ENCODE data around the gene DTNB. TPM values are rescaled to one million over a fixed set of nuclear protein-coding genes. Genes with fewer than 3 reads are reported as not detected.

DTNB gene
- total and polyA plus RNA-seq, 10 of the 15 experiments (the other 5 are each of a cell fraction or from before 2014, with no cell fraction given), result 4.5 to 30.6 (median 11.9) TPM

DNA sequence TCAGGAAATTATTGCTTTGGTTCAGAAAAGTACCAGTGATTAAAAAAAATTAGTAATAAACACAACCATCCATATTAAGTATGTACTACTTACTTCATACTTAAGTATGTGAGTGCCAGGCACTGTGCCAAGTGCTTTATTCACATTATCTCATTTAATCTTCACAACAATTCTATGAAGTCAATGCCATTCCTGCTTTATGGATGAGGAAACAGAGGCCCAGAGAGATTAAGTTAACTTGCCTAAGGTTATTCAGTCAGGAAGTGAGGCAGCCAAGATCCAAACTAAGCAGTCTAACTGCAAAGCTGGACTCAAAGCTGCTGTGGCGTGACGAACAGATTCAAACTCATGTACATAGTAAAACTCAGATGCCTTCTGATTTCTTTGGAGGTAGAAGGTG lies 22.3 kb downstream of the DTNB start (continued):
- TF ChIP-seq, protein P1, sequence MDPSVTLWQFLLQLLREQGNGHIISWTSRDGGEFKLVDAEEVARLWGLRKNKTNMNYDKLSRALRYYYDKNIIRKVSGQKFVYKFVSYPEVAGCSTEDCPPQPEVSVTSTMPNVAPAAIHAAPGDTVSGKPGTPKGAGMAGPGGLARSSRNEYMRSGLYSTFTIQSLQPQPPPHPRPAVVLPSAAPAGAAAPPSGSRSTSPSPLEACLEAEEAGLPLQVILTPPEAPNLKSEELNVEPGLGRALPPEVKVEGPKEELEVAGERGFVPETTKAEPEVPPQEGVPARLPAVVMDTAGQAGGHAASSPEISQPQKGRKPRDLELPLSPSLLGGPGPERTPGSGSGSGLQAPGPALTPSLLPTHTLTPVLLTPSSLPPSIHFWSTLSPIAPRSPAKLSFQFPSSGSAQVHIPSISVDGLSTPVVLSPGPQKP (IDR thresholded peaks at IDR 0.05; ENCODE audit: low read depth, low read length), result no peak
- no peak for TF ChIP-seq ZZZ3 (IDR thresholded peaks at IDR 0.05; ENCODE audit: control insufficient read depth, insufficient read length, low read depth)
- TF ChIP-seq, protein P2, sequence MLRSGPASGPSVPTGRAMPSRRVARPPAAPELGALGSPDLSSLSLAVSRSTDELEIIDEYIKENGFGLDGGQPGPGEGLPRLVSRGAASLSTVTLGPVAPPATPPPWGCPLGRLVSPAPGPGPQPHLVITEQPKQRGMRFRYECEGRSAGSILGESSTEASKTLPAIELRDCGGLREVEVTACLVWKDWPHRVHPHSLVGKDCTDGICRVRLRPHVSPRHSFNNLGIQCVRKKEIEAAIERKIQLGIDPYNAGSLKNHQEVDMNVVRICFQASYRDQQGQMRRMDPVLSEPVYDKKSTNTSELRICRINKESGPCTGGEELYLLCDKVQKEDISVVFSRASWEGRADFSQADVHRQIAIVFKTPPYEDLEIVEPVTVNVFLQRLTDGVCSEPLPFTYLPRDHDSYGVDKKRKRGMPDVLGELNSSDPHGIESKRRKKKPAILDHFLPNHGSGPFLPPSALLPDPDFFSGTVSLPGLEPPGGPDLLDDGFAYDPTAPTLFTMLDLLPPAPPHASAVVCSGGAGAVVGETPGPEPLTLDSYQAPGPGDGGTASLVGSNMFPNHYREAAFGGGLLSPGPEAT (IDR thresholded peaks at IDR 0.05; ENCODE audit: low read depth), result no peak
- TF ChIP-seq, protein P3, sequence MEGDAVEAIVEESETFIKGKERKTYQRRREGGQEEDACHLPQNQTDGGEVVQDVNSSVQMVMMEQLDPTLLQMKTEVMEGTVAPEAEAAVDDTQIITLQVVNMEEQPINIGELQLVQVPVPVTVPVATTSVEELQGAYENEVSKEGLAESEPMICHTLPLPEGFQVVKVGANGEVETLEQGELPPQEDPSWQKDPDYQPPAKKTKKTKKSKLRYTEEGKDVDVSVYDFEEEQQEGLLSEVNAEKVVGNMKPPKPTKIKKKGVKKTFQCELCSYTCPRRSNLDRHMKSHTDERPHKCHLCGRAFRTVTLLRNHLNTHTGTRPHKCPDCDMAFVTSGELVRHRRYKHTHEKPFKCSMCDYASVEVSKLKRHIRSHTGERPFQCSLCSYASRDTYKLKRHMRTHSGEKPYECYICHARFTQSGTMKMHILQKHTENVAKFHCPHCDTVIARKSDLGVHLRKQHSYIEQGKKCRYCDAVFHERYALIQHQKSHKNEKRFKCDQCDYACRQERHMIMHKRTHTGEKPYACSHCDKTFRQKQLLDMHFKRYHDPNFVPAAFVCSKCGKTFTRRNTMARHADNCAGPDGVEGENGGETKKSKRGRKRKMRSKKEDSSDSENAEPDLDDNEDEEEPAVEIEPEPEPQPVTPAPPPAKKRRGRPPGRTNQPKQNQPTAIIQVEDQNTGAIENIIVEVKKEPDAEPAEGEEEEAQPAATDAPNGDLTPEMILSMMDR (IDR thresholded peaks at IDR 0.05 in 2 of 3, conservative IDR thresholded peaks at IDR 0.05 in 1 of 3; ENCODE audit: control insufficient read depth in 2 of 3, extremely low read depth in 1 of 3, insufficient read depth in 1 of 3, low read depth in 3 of 3, low read length in 3 of 3), result no peak
- no peak for TF ChIP-seq GATAD2B (conservative IDR thresholded peaks at IDR 0.05; ENCODE audit: low read depth)
- TF ChIP-seq ESRRA (IDR thresholded peaks at IDR 0.05; ENCODE audit: low read length), result no peak
- no peak for TF ChIP-seq POLR2A (IDR thresholded peaks at IDR 0.05; ENCODE audit: low read depth, low read length)
- TF ChIP-seq, protein P4, sequence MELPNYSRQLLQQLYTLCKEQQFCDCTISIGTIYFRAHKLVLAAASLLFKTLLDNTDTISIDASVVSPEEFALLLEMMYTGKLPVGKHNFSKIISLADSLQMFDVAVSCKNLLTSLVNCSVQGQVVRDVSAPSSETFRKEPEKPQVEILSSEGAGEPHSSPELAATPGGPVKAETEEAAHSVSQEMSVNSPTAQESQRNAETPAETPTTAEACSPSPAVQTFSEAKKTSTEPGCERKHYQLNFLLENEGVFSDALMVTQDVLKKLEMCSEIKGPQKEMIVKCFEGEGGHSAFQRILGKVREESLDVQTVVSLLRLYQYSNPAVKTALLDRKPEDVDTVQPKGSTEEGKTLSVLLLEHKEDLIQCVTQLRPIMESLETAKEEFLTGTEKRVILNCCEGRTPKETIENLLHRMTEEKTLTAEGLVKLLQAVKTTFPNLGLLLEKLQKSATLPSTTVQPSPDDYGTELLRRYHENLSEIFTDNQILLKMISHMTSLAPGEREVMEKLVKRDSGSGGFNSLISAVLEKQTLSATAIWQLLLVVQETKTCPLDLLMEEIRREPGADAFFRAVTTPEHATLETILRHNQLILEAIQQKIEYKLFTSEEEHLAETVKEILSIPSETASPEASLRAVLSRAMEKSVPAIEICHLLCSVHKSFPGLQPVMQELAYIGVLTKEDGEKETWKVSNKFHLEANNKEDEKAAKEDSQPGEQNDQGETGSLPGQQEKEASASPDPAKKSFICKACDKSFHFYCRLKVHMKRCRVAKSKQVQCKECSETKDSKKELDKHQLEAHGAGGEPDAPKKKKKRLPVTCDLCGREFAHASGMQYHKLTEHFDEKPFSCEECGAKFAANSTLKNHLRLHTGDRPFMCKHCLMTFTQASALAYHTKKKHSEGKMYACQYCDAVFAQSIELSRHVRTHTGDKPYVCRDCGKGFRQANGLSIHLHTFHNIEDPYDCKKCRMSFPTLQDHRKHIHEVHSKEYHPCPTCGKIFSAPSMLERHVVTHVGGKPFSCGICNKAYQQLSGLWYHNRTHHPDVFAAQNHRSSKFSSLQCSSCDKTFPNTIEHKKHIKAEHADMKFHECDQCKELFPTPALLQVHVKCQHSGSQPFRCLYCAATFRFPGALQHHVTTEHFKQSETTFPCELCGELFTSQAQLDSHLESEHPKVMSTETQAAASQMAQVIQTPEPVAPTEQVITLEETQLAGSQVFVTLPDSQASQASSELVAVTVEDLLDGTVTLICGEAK (IDR thresholded peaks at IDR 0.05; ENCODE audit: borderline replicate concordance), result no peak

Data from GM12878 (cell line).